ENCODE measurements around the gene IMMP2L.
A peak's percentile ranks its signal among the peaks of the same experiment; 100 is the strongest.

IMMP2L gene

DNA sequence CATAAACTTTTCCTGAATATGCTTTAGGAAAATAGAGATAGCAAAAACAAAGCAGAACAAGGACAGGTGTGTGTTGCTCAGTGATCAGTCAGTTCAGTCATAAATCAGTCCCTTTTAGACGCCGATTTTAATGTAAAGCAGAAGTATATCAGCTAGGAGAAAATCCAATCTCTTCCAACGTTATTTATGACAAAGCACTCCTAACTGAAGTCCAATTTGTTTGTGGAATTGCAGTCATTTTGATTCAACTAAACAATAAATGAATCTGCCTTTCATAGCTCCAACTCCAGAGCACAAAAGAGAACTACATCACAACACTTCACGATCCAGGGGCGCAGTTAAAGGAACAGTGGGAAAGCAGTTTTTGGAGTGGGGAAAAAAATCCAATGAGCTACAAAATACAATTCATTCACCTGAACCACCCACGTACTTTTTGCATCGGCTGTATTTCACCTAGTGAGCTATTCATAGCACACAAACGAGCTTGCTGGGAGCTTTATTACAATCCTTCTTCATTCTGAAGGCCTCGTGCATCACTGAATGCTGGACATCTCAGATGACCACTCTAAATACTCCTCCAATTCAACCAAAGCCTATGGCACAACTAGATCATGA lies 320.0 kb downstream of the IMMP2L start:
- TF ChIP-seq, protein P1, sequence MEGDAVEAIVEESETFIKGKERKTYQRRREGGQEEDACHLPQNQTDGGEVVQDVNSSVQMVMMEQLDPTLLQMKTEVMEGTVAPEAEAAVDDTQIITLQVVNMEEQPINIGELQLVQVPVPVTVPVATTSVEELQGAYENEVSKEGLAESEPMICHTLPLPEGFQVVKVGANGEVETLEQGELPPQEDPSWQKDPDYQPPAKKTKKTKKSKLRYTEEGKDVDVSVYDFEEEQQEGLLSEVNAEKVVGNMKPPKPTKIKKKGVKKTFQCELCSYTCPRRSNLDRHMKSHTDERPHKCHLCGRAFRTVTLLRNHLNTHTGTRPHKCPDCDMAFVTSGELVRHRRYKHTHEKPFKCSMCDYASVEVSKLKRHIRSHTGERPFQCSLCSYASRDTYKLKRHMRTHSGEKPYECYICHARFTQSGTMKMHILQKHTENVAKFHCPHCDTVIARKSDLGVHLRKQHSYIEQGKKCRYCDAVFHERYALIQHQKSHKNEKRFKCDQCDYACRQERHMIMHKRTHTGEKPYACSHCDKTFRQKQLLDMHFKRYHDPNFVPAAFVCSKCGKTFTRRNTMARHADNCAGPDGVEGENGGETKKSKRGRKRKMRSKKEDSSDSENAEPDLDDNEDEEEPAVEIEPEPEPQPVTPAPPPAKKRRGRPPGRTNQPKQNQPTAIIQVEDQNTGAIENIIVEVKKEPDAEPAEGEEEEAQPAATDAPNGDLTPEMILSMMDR (IDR thresholded peaks at IDR 0.05; ENCODE audit: unreplicated experiment in 3 of 3): no peak
- Mint-ChIP-seq H3K9me3 (no peaks in the 10 kb centered on the region), H3K36me3 (ENCODE audit: low read depth) (no peaks in the 10 kb centered on the region), H3K4me1 (peaks cover 23% of the 10 kb centered on the region), H3K27me3 (ENCODE audit: low read depth) (no peaks in the 10 kb centered on the region), H3K4me3 (no peak overlapping the region), H3K27ac (no peak overlapping the region)

DNA sequence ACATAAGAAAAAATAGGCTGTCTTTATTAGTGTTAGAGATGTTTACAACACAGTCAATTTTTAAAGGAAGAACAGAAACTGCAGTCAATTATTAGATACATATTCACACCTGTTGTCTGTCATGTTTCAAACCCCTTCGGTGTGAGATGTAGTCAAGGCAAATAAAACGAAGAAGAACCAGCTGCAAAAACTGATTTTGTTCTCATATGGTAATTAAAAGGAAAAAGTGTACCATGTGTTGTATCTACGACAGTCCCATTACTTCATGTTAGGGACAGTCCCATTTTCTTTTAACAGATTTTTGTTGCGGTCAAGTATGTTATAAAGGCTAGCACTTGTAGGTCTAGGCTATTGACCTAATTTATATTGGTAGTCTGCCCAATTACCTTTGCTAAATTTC lies 321.9 kb downstream of the IMMP2L start:
- Mint-ChIP-seq H3K27me3 (ENCODE audit: low read depth) (no peaks in the 10 kb centered on the region), H3K27ac (no peak overlapping the region), H3K4me3 (no peak overlapping the region), H3K9me3 (peaks cover 4% of the 10 kb centered on the region), H3K4me1 (peaks cover 23% of the 10 kb centered on the region), H3K36me3 (ENCODE audit: low read depth) (peaks cover 4% of the 10 kb centered on the region)
- TF ChIP-seq, protein P1 (IDR thresholded peaks at IDR 0.05; ENCODE audit: unreplicated experiment in 3 of 3): no peak

DNA sequence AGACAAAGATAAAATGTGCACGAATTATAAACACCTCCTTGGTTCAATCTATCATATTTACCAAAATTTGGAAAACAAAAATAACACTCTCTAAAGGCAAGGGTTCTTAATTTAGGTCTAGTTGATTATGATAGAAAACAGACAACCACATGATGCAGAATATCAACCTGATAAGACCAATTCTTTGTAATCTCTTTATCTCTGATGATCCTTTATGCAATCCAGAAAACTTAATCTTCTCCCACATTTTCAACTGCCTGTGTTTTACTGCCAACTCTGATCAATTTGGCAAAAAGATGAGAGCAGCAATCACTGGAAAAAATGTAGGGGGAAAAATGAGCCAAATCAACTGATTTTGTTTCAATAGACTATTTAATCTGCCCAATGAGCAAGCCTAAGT lies 322.9 kb downstream of the IMMP2L start:
- H3K9me3 Mint-ChIP-seq: peaks cover 4% of the 10 kb centered on the region
- peaks cover 5% of the 10 kb centered on the region for H3K36me3 Mint-ChIP-seq (ENCODE audit: low read depth)
- H3K27ac Mint-ChIP-seq: peak overlapping the region in 2 of 3 experiments; percentile 23 to 39
- TF ChIP-seq, protein P1 (IDR thresholded peaks at IDR 0.05; ENCODE audit: unreplicated experiment in 3 of 3): no peak
- H3K4me3 Mint-ChIP-seq: peak overlapping the region in 1 of 3 experiments; percentile 8
- peaks cover 23% of the 10 kb centered on the region for H3K4me1 Mint-ChIP-seq
- no peaks in the 10 kb centered on the region for H3K27me3 Mint-ChIP-seq (ENCODE audit: low read depth)

DNA sequence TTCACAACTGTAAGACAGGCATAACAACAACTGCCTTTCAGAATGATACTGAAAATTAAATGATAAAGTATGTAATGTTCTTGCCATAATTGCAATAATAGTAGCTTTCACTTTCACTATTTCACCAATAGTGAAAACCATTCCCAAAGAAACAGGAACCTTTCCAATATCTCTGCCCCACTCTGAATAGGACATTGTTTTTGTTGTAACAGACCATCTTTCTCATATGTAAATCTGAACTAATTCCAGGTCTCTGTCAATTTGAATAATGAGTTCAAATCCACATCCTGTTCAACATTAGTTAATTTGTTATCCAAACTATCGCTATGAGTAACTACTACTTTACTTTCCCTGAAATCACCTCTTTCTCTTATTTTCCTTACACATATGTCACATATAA lies 323.4 kb downstream of the IMMP2L start:
- H3K27ac Mint-ChIP-seq: peak overlapping the region in 2 of 3 experiments; percentile 23 to 39
- peaks cover 5% of the 10 kb centered on the region for H3K36me3 Mint-ChIP-seq (ENCODE audit: low read depth)
- H3K4me1 Mint-ChIP-seq: peaks cover 23% of the 10 kb centered on the region
- TF ChIP-seq, protein P1 (IDR thresholded peaks at IDR 0.05; ENCODE audit: unreplicated experiment in 3 of 3): no peak
- peak overlapping the region in 2 of 3 experiments; percentile 0 to 8 for H3K4me3 Mint-ChIP-seq
- no peaks in the 10 kb centered on the region for H3K27me3 Mint-ChIP-seq (ENCODE audit: low read depth)
- peaks cover 4% of the 10 kb centered on the region for H3K9me3 Mint-ChIP-seq

DNA sequence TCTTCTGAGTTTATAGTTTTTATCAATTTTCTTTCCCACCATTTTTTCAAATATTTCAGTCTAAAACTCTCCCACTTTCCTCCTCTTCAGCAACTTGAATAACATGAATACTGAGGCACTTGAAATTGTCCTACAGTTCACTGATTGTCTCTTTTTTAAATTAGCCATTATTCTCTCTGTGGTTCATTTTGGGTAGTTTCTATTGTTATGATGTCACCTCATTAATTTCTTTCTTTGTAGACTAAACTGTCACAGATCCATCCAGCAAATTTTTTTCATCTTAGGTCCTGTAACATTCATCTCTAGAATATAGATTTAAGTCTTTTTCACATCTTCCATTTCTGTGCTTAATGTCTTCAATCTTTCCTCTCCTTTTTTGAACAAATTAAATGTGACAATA lies 326.6 kb downstream of the IMMP2L start:
- H3K9me3 Mint-ChIP-seq: peaks cover 4% of the 10 kb centered on the region
- TF ChIP-seq, protein P1 (IDR thresholded peaks at IDR 0.05; ENCODE audit: unreplicated experiment in 3 of 3): no peak
- H3K4me3 Mint-ChIP-seq: no peak overlapping the region
- no peaks in the 10 kb centered on the region for H3K27me3 Mint-ChIP-seq (ENCODE audit: low read depth)
- no peak overlapping the region for H3K27ac Mint-ChIP-seq
- peaks cover 14% of the 10 kb centered on the region for H3K4me1 Mint-ChIP-seq
- H3K36me3 Mint-ChIP-seq (ENCODE audit: low read depth): peaks cover 5% of the 10 kb centered on the region
